MCF 10A (cell line): Measurements from ENCODE around the gene DOCK8. TPM values are rescaled to one million over a fixed set of nuclear protein-coding genes. Genes with fewer than 3 reads are reported as not detected.

Experiments used
- BruUV-seq: library from RNA; stranded (reverse); fragments of 400-500 nt; replicated peaks from 2 replicates; lab custom pipeline; 2021; lab: Mats Ljungman, UMichigan
- CTCF ChIA-PET: fragments of 300-600 bp; sonication (Branson Sonifier 250); formaldehyde crosslinking; extraction: SDS; loops from one replicate; lab custom pipeline; 2021; ENCODE audit warnings: antibody characterized with exemption, inconsistent platforms; lab: Yijun Ruan, JAX
- POLR2A ChIA-PET: fragments of 300-600, 350-650 bp; sonication (Branson Sonifier 250); formaldehyde crosslinking; extraction: SDS; loops from one replicate; lab custom pipeline; 2020; ENCODE audit warnings: antibody characterized with exemption, inconsistent platforms; lab: Yijun Ruan, JAX
- DNase-seq: peaks from one replicate; pipeline ENCODE4 v3.0.0-alpha.2; 2018; ENCODE audit not compliant: unreplicated experiment
- H3K27ac Mint-ChIP-seq: one replicate; pipeline ENCODE4 v1.8.0; 2022; ENCODE audit warnings: mild to moderate bottlenecking, low read depth, mixed read lengths; ENCODE audit not compliant: unreplicated experiment
- H3K27me3 Mint-ChIP-seq: one replicate; pipeline ENCODE4 v1.8.0; 2022; ENCODE audit warnings: mixed read lengths; ENCODE audit not compliant: insufficient read depth, unreplicated experiment
- H3K36me3 Mint-ChIP-seq: one replicate; pipeline ENCODE4 v1.8.0; 2022; ENCODE audit warnings: mild to moderate bottlenecking, moderate library complexity, mixed read lengths; ENCODE audit not compliant: insufficient read depth, unreplicated experiment
- H3K4me1 Mint-ChIP-seq: one replicate; pipeline ENCODE4 v1.8.0; 2022; ENCODE audit warnings: mixed read lengths; ENCODE audit not compliant: insufficient read depth, unreplicated experiment
- H3K4me3 Mint-ChIP-seq: one replicate; pipeline ENCODE4 v1.8.0; 2022; ENCODE audit warnings: mild to moderate bottlenecking, moderate library complexity, mixed read lengths; ENCODE audit not compliant: unreplicated experiment
- H3K9me3 Mint-ChIP-seq: one replicate; pipeline ENCODE4 v1.8.0; 2022; ENCODE audit warnings: mixed read lengths; ENCODE audit not compliant: unreplicated experiment
- CTCF ChIP-seq: fragments of 200-600 bp; IDR thresholded peaks from one replicate; pipeline ENCODE4 v1.8.0; 2022; ENCODE audit warnings: antibody characterized with exemption, mild to moderate bottlenecking; ENCODE audit not compliant: unreplicated experiment
- intact Hi-C: fragments of 100-400 bp; cut with micrococcal nuclease; formaldehyde crosslinking; loops from 2 replicates; pipeline ENCODE4 v1.14.1; 2022
- total RNA-seq: library from RNA; stranded (reverse); gene quantifications from 2 replicates; pipeline ENCODE4 v1.2.3, GENCODE V29; 2022

Gene DOCK8
- total RNA-seq, 1 experiment from 2014 or later: 5.2 TPM

- Mint-ChIP-seq H3K9me3 (no peaks in the 10 kb centered on the region), H3K27me3 (no peaks in the 10 kb centered on the region), H3K36me3 (peaks cover 7% of the 10 kb centered on the region), H3K4me3 (peak overlapping the region; percentile 28), H3K4me1 (peaks cover 48% of the 10 kb centered on the region), H3K27ac (peak overlapping the region; percentile 92)
- DNase-seq: no peak
- ChIA-PET CTCF (no interaction called here), POLR2A (interaction anchor here (0.7 to 1.2 kb wide), 3 partner anchors 21 to 317 kb away, joined by 4 to 5 read pairs (median 4); no protein-coding TSS in a partner anchor)
- TF ChIP-seq CTCF: no peak
- intact Hi-C loops: no loop called here
- BruUV-seq: no TSS peak
Observed at GRCh38 chr9:441126-441525, 226.5 kb downstream of the DOCK8 start.

DNA sequence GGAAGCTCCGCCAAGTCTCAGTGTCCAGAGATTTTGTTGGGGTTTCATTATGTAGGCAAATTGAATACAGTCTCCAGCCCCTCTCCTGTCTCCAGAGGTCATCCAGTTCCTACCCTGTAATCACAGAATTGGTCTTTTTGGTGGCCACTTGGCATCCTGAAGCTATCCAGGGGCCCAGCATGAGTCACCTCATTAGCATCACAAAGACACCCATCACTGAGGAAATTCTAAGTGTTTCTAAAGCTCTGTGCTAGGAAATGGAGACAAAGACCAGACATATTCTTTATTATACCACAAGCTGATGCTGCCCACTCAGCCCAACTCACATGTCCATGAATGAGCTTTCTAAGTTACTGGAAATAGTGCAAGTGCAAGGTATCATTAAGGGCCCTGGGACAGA, 229.9 kb downstream of the DOCK8 start:
- no peaks in the 10 kb centered on the region for H3K27me3 Mint-ChIP-seq
- no TSS peak for BruUV-seq
- peaks cover 47% of the 10 kb centered on the region for H3K4me1 Mint-ChIP-seq
- TF ChIP-seq CTCF: no peak
- H3K4me3 Mint-ChIP-seq: no peak overlapping the region
- H3K27ac Mint-ChIP-seq: peak overlapping the region; percentile 87
- no peaks in the 10 kb centered on the region for H3K9me3 Mint-ChIP-seq
- ChIA-PET POLR2A (interaction anchor here (0.6 to 6.7 kb wide), 8 partner anchors 8 to 366 kb away, joined by 3 to 124 read pairs (median 50); partner anchors contain the start of gene KANK1), CTCF (interaction anchor here (0.5 to 1.4 kb wide), 4 partner anchors 9 to 366 kb away, joined by 3 to 4 read pairs (median 4); no protein-coding TSS in a partner anchor)
- intact Hi-C loops: no loop called here
- peak; percentile 64 for DNase-seq
- H3K36me3 Mint-ChIP-seq: peaks cover 7% of the 10 kb centered on the region

DNA sequence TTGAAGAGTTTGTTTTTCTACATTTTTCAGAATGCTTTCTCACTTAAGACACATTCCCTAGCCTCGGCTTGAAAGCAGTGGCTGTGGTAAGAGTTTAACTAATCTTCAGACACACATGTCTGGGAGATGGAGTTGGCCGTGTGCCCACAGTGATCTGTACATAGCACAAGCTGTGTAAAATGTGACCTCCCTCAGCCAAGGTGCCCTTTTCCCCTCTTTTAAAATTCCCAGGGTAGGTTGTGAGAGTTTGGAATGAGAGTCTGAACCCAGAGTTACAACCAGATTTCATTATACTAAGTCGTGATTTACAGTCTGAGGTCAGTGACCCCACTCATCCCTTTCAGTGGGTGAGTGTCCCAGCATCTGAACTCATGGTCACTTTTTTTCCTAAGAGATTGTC, 230.4 kb downstream of the DOCK8 start:
- H3K4me3 Mint-ChIP-seq: no peak overlapping the region
- no peaks in the 10 kb centered on the region for H3K9me3 Mint-ChIP-seq
- DNase-seq: peak; percentile 59
- peaks cover 7% of the 10 kb centered on the region for H3K36me3 Mint-ChIP-seq
- no peaks in the 10 kb centered on the region for H3K27me3 Mint-ChIP-seq
- intact Hi-C loops: no loop called here
- ChIA-PET POLR2A (interaction anchor here (1.0 to 6.7 kb wide), 8 partner anchors 8 to 241 kb away, joined by 4 to 124 read pairs (median 50); partner anchors contain the start of gene KANK1), CTCF (interaction anchor here (1.4 to 1.8 kb wide), 2 partner anchors 9 to 15 kb away, joined by 4 to 6 read pairs; no protein-coding TSS in a partner anchor)
- no TSS peak for BruUV-seq
- TF ChIP-seq CTCF: no peak
- H3K27ac Mint-ChIP-seq: peak overlapping the region; percentile 87
- peaks cover 45% of the 10 kb centered on the region for H3K4me1 Mint-ChIP-seq

DNA sequence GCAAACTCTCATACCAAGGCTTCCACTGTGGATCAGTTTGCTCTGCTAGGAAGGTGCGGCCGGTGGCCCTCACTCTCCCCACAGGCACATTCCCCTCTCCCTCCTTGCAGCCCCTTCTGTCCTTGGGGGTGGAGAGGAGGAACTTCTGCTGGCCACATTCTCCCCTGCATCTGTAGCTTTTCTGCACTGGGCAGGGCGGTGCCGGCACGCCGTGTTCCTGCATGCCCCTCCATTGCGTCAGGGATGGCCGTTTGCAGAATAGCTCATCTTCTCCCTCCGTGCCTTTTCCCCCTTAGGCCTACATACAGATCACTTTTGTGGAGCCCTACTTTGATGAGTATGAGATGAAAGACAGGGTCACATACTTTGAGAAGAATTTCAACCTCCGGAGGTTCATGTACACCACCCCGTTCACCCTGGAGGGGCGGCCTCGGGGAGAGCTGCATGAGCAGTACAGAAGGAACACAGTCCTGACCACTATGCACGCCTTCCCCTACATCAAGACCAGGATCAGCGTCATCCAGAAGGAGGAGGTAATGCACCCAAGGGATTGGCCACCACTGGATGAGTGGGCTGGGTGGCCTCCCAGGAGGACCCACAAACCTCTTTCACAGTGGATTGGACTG, 231.5 kb downstream of the DOCK8 start:
- TF ChIP-seq CTCF: no peak
- H3K4me1 Mint-ChIP-seq: peaks cover 37% of the 10 kb centered on the region
- BruUV-seq: TSS peak; percentile 4
- peaks cover 18% of the 10 kb centered on the region for H3K36me3 Mint-ChIP-seq
- ChIA-PET CTCF (interaction anchor here (0.5 to 3.1 kb wide), 11 partner anchors 9 to 313 kb away, joined by 3 to 17 read pairs (median 3); no protein-coding TSS in a partner anchor), POLR2A (interaction anchor here (0.6 to 6.7 kb wide), 29 partner anchors 9 to 365 kb away, joined by 3 to 124 read pairs (median 4); partner anchors contain the start of gene KANK1)
- DNase-seq: peak; percentile 64
- H3K27me3 Mint-ChIP-seq: no peaks in the 10 kb centered on the region
- H3K9me3 Mint-ChIP-seq: no peaks in the 10 kb centered on the region
- intact Hi-C loops: loop anchor here (2.0 kb wide), 2 partner anchors 27 to 59 kb away; partner anchors contain the start of gene KANK1
- peak overlapping the region; percentile 87 for H3K27ac Mint-ChIP-seq
- peak overlapping the region; percentile 78 for H3K4me3 Mint-ChIP-seq
